Thyroid gland (tissue), 4 donors: ENCODE data around the gene RPP14.

Experiments
- CTCF ChIP-seq, 6 experiments: fragments of 200-600 bp in 3 of 6; fragments of 450-650 bp in 3 of 6; sonication (generic) in 3 of 6; IDR thresholded peaks; one replicate each; pipeline ENCODE4 v1.5.1; 2016 to 2019; ENCODE audit warnings: antibody characterized with exemption in 6 of 6, mild to moderate bottlenecking in 2 of 6, inconsistent platforms in 1 of 6, moderate library complexity in 1 of 6
- POLR2A ChIP-seq, 2 donors: fragments of 450-650 bp; IDR thresholded peaks; one replicate each; pipeline ENCODE4 v1.6.1; 2017; ENCODE audit warnings: antibody characterized with exemption in 2 of 2, mild to moderate bottlenecking in 2 of 2, moderate library complexity in 1 of 2

GRCh38 chr3:58358092-58358491 lies 52.0 kb downstream of the RPP14 start:
- TF ChIP-seq CTCF (IDR thresholded peaks at IDR 0.05) (no peak), POLR2A (IDR thresholded peaks at IDR 0.05) (no peak)
